ENCODE results near the gene NUP205. TPM values are rescaled to one million over a fixed set of nuclear protein-coding genes. Genes with fewer than 3 reads are reported as not detected.

The NUP205 gene, protein sequence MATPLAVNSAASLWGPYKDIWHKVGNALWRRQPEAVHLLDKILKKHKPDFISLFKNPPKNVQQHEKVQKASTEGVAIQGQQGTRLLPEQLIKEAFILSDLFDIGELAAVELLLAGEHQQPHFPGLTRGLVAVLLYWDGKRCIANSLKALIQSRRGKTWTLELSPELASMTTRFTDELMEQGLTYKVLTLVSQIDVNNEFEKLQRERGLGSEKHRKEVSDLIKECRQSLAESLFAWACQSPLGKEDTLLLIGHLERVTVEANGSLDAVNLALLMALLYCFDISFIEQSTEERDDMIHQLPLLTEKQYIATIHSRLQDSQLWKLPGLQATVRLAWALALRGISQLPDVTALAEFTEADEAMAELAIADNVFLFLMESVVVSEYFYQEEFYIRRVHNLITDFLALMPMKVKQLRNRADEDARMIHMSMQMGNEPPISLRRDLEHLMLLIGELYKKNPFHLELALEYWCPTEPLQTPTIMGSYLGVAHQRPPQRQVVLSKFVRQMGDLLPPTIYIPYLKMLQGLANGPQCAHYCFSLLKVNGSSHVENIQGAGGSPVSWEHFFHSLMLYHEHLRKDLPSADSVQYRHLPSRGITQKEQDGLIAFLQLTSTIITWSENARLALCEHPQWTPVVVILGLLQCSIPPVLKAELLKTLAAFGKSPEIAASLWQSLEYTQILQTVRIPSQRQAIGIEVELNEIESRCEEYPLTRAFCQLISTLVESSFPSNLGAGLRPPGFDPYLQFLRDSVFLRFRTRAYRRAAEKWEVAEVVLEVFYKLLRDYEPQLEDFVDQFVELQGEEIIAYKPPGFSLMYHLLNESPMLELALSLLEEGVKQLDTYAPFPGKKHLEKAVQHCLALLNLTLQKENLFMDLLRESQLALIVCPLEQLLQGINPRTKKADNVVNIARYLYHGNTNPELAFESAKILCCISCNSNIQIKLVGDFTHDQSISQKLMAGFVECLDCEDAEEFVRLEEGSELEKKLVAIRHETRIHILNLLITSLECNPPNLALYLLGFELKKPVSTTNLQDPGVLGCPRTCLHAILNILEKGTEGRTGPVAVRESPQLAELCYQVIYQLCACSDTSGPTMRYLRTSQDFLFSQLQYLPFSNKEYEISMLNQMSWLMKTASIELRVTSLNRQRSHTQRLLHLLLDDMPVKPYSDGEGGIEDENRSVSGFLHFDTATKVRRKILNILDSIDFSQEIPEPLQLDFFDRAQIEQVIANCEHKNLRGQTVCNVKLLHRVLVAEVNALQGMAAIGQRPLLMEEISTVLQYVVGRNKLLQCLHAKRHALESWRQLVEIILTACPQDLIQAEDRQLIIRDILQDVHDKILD (N-terminal part only)
- total RNA-seq (2021) = 146 and 148 TPM in 2 replicates
- percentile 91 among the genes with signal in this experiment for Bru-seq, nascent RNA
- percentile 90 among the genes with signal in this experiment for BruChase-seq, experiment 1, labeled RNA remaining after a 2-hour chase
- BruChase-seq, experiment 2, labeled RNA remaining after a 6-hour chase = percentile 94 among the genes with signal in this experiment
- long read RNA-seq, full-length matches to known transcripts = 74 of 114 reads
- long read RNA-seq, partial matches to known transcripts = 24 of 114 reads
- long read RNA-seq, other reads (novel, unspliced or antisense) = 16 of 114 reads

- TF ChIP-seq CTCF (conservative IDR thresholded peaks at IDR 0.05; ENCODE audit: low read depth, low read length) (no peak), EZH2 (IDR thresholded peaks at IDR 0.05; ENCODE audit: borderline replicate concordance, low read depth, low read length, poor library complexity, severe bottlenecking) (no peak)
- BruUV-seq (replicated peaks) = TSS peak; percentile 99
- peaks cover 11% of the 10 kb centered on the region for H3K4me1 ChIP-seq (ENCODE audit: insufficient read depth, low read length, poor library complexity, severe bottlenecking)
- ChIA-PET POLR2A (ENCODE audit: low non-redundant PET) (no interaction called here), CTCF (no interaction called here)
- H3K9me3 ChIP-seq (ENCODE audit: low read depth, low read length, poor library complexity, severe bottlenecking) = no peaks in the 10 kb centered on the region
- peak within 1 kb of the TSS; percentile 94 for H3K27ac ChIP-seq (ENCODE audit: low read depth, low read length, poor library complexity, severe bottlenecking)
- H3K36me3 ChIP-seq (ENCODE audit: insufficient read depth, low read length, poor library complexity, severe bottlenecking) = no peaks in the 10 kb centered on the region
- no peaks in the 10 kb centered on the region for H3K27me3 ChIP-seq (replicated peaks; ENCODE audit: insufficient read depth, low read depth, low read length, poor library complexity)
- DNase-seq (ENCODE audit: low spot score) = peak; percentile 90
- intact Hi-C loops (cut with micrococcal nuclease; ENCODE audit: unreplicated experiment) = loop anchor here (1.0 to 5.0 kb wide), 3 partner anchors 47 to 276 kb away; partner anchors contain the start of gene CNOT4
- peak within 1 kb of the TSS; percentile 67 for H3K4me3 ChIP-seq (ENCODE audit: low read depth, low read length, poor library complexity, severe bottlenecking)
Observed at GRCh38 chr7:135557455-135558336, at the start of gene NUP205. Gene NUP205 (plus strand): TSS chr7:135557917. CDS start chr7:135557945, 28 bp downstream.

GRCh38 chr7:135508883-135509588, 48.7 kb upstream of the NUP205 start:
- intact Hi-C loops (cut with micrococcal nuclease; ENCODE audit: unreplicated experiment) = no loop called here
- H3K9me3 ChIP-seq (ENCODE audit: low read depth, low read length, poor library complexity, severe bottlenecking) = no peaks in the 10 kb centered on the region
- no TSS peak for BruUV-seq (replicated peaks)
- H3K4me1 ChIP-seq (ENCODE audit: insufficient read depth, low read length, poor library complexity, severe bottlenecking) = peaks cover 13% of the 10 kb centered on the region
- H3K27ac ChIP-seq (ENCODE audit: low read depth, low read length, poor library complexity, severe bottlenecking) = peak overlapping the region; percentile 95
- peak overlapping the region; percentile 82 for H3K4me3 ChIP-seq (ENCODE audit: low read depth, low read length, poor library complexity, severe bottlenecking)
- TF ChIP-seq CTCF (conservative IDR thresholded peaks at IDR 0.05; ENCODE audit: low read depth, low read length) = no peak
- TF ChIP-seq EZH2 (IDR thresholded peaks at IDR 0.05; ENCODE audit: borderline replicate concordance, low read depth, low read length, poor library complexity, severe bottlenecking) = no peak
- H3K27me3 ChIP-seq (replicated peaks; ENCODE audit: insufficient read depth, low read depth, low read length, poor library complexity) = no peaks in the 10 kb centered on the region
- no peaks in the 10 kb centered on the region for H3K36me3 ChIP-seq (ENCODE audit: insufficient read depth, low read length, poor library complexity, severe bottlenecking)
- POLR2A ChIA-PET (ENCODE audit: low non-redundant PET) = interaction anchor here (0.6 kb wide), 1 partner anchor 124 kb away, joined by 5 read pairs; no protein-coding TSS in a partner anchor
- CTCF ChIA-PET = interaction anchor here (0.6 to 0.7 kb wide), 2 partner anchors 89 to 173 kb away, joined by 5 read pairs; no protein-coding TSS in a partner anchor
- DNase-seq (ENCODE audit: low spot score) = peak; percentile 42
